ENCODE results near the gene VPS11. TPM values are rescaled to one million over a fixed set of nuclear protein-coding genes. Genes with fewer than 3 reads are reported as not detected.

Gene VPS11
- total and polyA plus RNA-seq, 10 of the 15 experiments (the other 5 are each of a cell fraction or from before 2014, with no cell fraction given) = 15.8 to 26.4 (median 24.5) TPM

- RAD21 ChIA-PET (ENCODE audit: unreplicated experiment) = interaction anchor here (0.6 kb wide), 1 partner anchor 95 kb away, joined by 3 read pairs; no protein-coding TSS in a partner anchor
- TF ChIP-seq CTCF (IDR thresholded peaks at IDR 0.05 in 2 of 3, conservative IDR thresholded peaks at IDR 0.05 in 1 of 3; ENCODE audit: control insufficient read depth in 2 of 3, extremely low read depth in 1 of 3, insufficient read depth in 1 of 3, low read depth in 3 of 3, low read length in 3 of 3) = no peak
- TF ChIP-seq CHD4 (IDR thresholded peaks at IDR 0.05) = no peak
- TF ChIP-seq GATAD2B (conservative IDR thresholded peaks at IDR 0.05; ENCODE audit: low read depth) = no peak
- TF ChIP-seq POLR2AphosphoS2 (IDR thresholded peaks at IDR 0.05; ENCODE audit: low read depth, low read length) = no peak
- no peak for TF ChIP-seq EZH2 (IDR thresholded peaks at IDR 0.05; ENCODE audit: borderline replicate concordance, control insufficient read depth, low read depth, low read length)
- TF ChIP-seq ELK1 (IDR thresholded peaks at IDR 0.05; ENCODE audit: low read depth, low read length) = no peak
- TF ChIP-seq CHD1 (IDR thresholded peaks at IDR 0.05; ENCODE audit: low read depth, low read length) = no peak
- TF ChIP-seq POU2F2 (IDR thresholded peaks at IDR 0.05; ENCODE audit: borderline replicate concordance, low read depth, low read length) = no peak
- no peak for TF ChIP-seq ZBED1 (IDR thresholded peaks at IDR 0.05; ENCODE audit: borderline replicate concordance)
- no peak for TF ChIP-seq NFIC (IDR thresholded peaks at IDR 0.05; ENCODE audit: low read depth, low read length)
- no peak for TF ChIP-seq CEBPZ (IDR thresholded peaks at IDR 0.05; ENCODE audit: low read depth, low read length)
- no peak for TF ChIP-seq PML (IDR thresholded peaks at IDR 0.05; ENCODE audit: low read length)
- no peak for TF ChIP-seq SMAD5 (IDR thresholded peaks at IDR 0.05; ENCODE audit: low read depth)
- no peak for TF ChIP-seq IKZF1 (conservative IDR thresholded peaks at IDR 0.05)
- no peak for TF ChIP-seq TCF12 (IDR thresholded peaks at IDR 0.05; ENCODE audit: low read depth, low read length)
- TF ChIP-seq NKRF (conservative IDR thresholded peaks at IDR 0.05) = no peak
- TF ChIP-seq BRCA1 (IDR thresholded peaks at IDR 0.05; ENCODE audit: low read depth, low read length) = no peak
These were observed 32.8 kb upstream of the VPS11 start for GRCh38 chr11:119034813-119035212.

More at GRCh38 chr11:119034813-119035212, 32.8 kb upstream of the VPS11 start:
- no peak for DNase-seq (ENCODE audit: low read depth, low spot score)
- ChIA-PET SMC1A (ENCODE audit: uncharacterized antibody, unreplicated experiment) (no interaction called here), CTCF (interaction anchor here (0.6 to 0.9 kb wide), 2 partner anchors 78 to 286 kb away, joined by 3 read pairs; partner anchors contain the start of gene UPK2), POLR2A (interaction anchor here (1.2 to 1.3 kb wide), 2 partner anchors 16 to 18 kb away, joined by 3 to 5 read pairs; partner anchors contain the start of gene TRAPPC4)
- intact Hi-C loops (cut with micrococcal nuclease; ENCODE audit: unreplicated experiment) = no loop called here
- ATAC-seq = no peak
- Histone ChIP-seq H3K27me3 (replicated peaks in 1 of 2; ENCODE audit: control insufficient read depth in 2 of 2, insufficient read depth in 2 of 2, low read length in 1 of 2) (no peaks in the 10 kb centered on the region), H3K79me2 (ENCODE audit: control insufficient read depth, insufficient read depth, low read length) (peaks cover 7% of the 10 kb centered on the region), H3K4me3 (no peak overlapping the region), H2AFZ (ENCODE audit: control insufficient read depth, low read depth, low read length) (no peak overlapping the region), H3K27ac (ENCODE audit: control insufficient read depth, insufficient read depth) (no peak overlapping the region), H3K36me3 (ENCODE audit: control insufficient read depth in 2 of 2, insufficient read depth in 2 of 2, low read length in 1 of 2) (no peaks in the 10 kb centered on the region), H4K20me1 (ENCODE audit: control insufficient read depth, insufficient read depth) (no peaks in the 10 kb centered on the region), H3K9ac (ENCODE audit: control insufficient read depth, insufficient read depth, low read length) (no peak overlapping the region), H3K9me3 (replicated peaks; ENCODE audit: control insufficient read depth, insufficient read depth, low read length) (no peaks in the 10 kb centered on the region), H3K4me1 (ENCODE audit: control insufficient read depth, insufficient read depth, low read length) (no peaks in the 10 kb centered on the region), H3K4me2 (ENCODE audit: control insufficient read depth, insufficient read depth) (no peak overlapping the region)
- 41% methylated on average over 3 of the region's 3 CpGs for WGBS (ENCODE audit: insufficient coverage, insufficient replicate concordance, low lambda C conversion rate, missing lambda C conversion rate)
- in situ Hi-C loops (cut with MboI) = no loop called here
- FAIRE-seq = no peak
- no TSS peak for BruUV-seq (replicated peaks)

Measured in GM12878 (cell line).